ENCODE results near the gene TRAF7.

The TRAF7 gene

DNA sequence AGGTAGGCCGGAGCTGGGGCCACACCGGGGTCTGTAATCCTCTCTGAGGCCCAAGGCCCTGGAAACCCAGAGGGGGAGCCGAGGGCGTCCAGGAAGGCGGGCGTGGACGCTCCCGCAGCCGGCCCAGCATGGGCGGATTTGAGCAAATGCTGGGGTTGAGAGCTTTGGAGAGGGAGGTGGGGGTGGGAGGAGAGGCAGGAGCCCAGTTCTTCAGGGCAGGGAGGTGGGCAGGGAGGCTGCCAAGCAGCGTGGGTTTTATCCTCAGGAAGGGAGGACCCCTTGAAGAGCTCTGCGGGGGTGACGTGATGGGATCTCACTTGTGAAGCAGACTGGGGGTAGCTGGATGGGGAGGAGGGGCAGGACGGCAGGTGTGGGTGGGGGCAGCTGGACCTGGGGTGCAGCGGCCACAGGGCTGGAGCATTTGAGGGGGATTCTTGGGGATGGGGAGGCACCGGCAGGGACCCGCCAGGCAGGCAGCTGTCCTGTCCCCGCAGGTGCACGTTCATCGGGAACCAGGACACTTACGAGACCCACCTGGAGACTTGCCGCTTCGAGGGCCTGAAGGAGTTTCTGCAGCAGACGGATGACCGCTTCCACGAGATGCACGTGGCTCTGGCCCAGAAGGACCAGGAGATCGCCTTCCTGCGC, 17.2 kb downstream of the TRAF7 start:
- Histone ChIP-seq H3K36me3 (peaks cover 99% of the 10 kb centered on the region), H3K27ac (no peak overlapping the region), H3K4me3 (ENCODE audit: low read depth in 1 of 2, low read length in 1 of 2) (no peak overlapping the region), H3K4me1 (ENCODE audit: control insufficient read depth in 1 of 2, insufficient read depth in 1 of 2, low read depth in 1 of 2, low read length in 1 of 2) (no peaks in the 10 kb centered on the region), H3K27me3 (no peaks in the 10 kb centered on the region), H3K9me3 (no peaks in the 10 kb centered on the region)
- TF ChIP-seq, protein P1, sequence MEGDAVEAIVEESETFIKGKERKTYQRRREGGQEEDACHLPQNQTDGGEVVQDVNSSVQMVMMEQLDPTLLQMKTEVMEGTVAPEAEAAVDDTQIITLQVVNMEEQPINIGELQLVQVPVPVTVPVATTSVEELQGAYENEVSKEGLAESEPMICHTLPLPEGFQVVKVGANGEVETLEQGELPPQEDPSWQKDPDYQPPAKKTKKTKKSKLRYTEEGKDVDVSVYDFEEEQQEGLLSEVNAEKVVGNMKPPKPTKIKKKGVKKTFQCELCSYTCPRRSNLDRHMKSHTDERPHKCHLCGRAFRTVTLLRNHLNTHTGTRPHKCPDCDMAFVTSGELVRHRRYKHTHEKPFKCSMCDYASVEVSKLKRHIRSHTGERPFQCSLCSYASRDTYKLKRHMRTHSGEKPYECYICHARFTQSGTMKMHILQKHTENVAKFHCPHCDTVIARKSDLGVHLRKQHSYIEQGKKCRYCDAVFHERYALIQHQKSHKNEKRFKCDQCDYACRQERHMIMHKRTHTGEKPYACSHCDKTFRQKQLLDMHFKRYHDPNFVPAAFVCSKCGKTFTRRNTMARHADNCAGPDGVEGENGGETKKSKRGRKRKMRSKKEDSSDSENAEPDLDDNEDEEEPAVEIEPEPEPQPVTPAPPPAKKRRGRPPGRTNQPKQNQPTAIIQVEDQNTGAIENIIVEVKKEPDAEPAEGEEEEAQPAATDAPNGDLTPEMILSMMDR (IDR thresholded peaks at IDR 0.05) = no peak

DNA sequence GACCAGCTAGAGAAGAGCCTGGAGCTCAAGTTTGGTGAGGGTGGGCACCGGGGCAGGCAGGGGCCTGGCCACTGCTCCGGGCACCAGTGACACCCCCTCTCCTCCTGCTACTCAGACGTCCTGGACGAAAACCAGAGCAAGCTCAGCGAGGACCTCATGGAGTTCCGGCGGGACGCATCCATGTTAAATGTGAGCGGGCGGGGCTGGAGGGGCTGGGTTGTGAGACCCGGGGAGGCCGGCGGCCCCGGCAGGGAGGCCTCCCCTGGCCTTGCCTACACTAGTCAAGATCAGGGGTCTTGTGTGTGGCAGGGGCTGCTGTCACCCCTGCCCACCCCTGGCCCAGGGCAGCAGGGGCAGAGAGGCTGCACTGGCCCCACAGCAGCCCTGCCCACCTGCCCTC, 17.8 kb downstream of the TRAF7 start:
- TF ChIP-seq, protein P1 (IDR thresholded peaks at IDR 0.05) = no peak
- peaks cover 3% of the 10 kb centered on the region for H3K27me3 ChIP-seq
- peaks cover 98% of the 10 kb centered on the region for H3K36me3 ChIP-seq
- H3K27ac ChIP-seq = no peak overlapping the region
- H3K4me3 ChIP-seq (ENCODE audit: low read depth in 1 of 2, low read length in 1 of 2) = no peak overlapping the region
- no peaks in the 10 kb centered on the region for H3K4me1 ChIP-seq (ENCODE audit: control insufficient read depth in 1 of 2, insufficient read depth in 1 of 2, low read depth in 1 of 2, low read length in 1 of 2)
- H3K9me3 ChIP-seq = no peaks in the 10 kb centered on the region

DNA sequence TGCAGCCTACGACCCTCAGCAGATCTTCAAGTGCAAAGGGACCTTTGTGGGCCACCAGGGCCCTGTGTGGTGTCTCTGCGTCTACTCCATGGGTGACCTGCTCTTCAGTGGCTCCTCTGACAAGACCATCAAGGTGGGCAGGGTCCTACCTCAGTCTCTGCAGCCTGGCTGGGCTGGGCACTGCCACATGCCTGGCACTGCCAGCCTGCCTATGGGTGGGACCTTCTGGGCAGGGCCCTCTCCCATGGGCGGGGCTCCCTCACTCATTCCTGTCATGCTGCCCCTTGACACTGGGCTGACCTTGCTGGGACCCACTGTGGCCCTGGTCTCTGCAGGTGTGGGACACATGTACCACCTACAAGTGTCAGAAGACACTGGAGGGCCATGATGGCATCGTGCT, 18.3 kb downstream of the TRAF7 start:
- Histone ChIP-seq H3K27me3 (peaks cover 8% of the 10 kb centered on the region), H3K36me3 (peaks cover 94% of the 10 kb centered on the region), H3K4me3 (ENCODE audit: low read depth in 1 of 2, low read length in 1 of 2) (no peak overlapping the region), H3K27ac (no peak overlapping the region), H3K9me3 (no peaks in the 10 kb centered on the region), H3K4me1 (ENCODE audit: control insufficient read depth in 1 of 2, insufficient read depth in 1 of 2, low read depth in 1 of 2, low read length in 1 of 2) (no peaks in the 10 kb centered on the region)
- TF ChIP-seq, protein P1 (IDR thresholded peaks at IDR 0.05) = no peak

DNA sequence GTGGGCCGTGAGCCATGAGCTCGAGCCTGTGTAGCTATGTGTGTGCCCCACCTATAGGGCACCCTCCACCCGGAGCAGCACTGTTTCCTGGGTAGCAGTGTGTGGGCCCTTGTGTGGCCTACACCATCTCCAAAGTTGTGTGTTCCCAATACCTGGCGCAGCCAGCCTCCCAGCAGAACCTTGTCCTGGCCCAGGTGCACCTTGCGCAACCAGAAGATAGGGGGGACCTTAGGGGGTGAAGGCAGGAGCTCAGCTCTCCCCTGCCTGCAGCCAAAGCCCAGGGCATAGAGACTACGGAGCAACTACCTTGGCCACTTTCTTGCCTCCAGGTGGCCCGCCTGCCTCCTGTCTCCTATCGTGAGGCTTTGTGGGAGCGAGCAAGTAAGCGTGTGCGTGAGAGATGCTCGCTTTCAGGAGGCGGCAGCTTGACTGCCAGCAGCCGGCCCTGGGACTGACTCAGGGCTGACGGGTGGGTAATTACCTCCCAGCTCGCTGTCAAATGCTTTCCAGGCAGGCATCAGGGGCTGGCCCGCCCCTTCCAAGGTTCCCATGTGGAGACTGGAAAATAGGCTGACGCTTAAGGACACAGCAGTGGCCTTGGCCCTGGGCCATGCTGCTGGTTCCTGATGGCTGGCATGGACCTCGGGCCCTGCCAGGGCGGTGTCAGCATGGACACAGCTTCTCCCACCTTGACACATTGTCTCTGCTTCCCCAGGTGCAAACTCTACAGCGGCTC, 19.0 kb downstream of the TRAF7 start:
- TF ChIP-seq, protein P1 (IDR thresholded peaks at IDR 0.05) = no peak
- Histone ChIP-seq H3K9me3 (no peaks in the 10 kb centered on the region), H3K27me3 (peaks cover 13% of the 10 kb centered on the region), H3K4me3 (ENCODE audit: low read depth in 1 of 2, low read length in 1 of 2) (no peak overlapping the region), H3K27ac (no peak overlapping the region), H3K36me3 (peaks cover 88% of the 10 kb centered on the region), H3K4me1 (ENCODE audit: control insufficient read depth in 1 of 2, insufficient read depth in 1 of 2, low read depth in 1 of 2, low read length in 1 of 2) (no peaks in the 10 kb centered on the region)

DNA sequence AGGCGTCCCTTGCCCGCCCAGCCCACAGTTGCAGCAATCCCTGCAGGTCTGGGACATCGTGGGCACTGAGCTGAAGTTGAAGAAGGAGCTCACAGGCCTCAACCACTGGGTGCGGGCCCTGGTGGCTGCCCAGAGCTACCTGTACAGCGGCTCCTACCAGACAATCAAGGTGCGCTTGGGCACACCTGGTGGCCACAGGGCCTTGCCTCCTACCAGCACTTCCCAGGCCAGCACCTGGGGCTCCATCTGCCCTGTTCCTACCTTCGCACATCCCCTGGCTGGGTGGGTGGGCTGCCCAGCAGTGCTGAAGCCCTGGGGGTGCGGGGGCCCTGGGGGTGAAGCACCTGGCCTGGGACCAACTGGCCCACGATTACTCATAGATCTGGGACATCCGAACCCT, 19.9 kb downstream of the TRAF7 start:
- Histone ChIP-seq H3K27me3 (peaks cover 14% of the 10 kb centered on the region), H3K27ac (no peak overlapping the region), H3K4me3 (ENCODE audit: low read depth in 1 of 2, low read length in 1 of 2) (no peak overlapping the region), H3K36me3 (peaks cover 79% of the 10 kb centered on the region), H3K9me3 (no peaks in the 10 kb centered on the region), H3K4me1 (ENCODE audit: control insufficient read depth in 1 of 2, insufficient read depth in 1 of 2, low read depth in 1 of 2, low read length in 1 of 2) (no peaks in the 10 kb centered on the region)
- TF ChIP-seq, protein P1 (IDR thresholded peaks at IDR 0.05) = no peak
